GM08714 (cell line): ENCODE data around the gene GGTA1.

Experiments used
- H3K4me3 ChIP-seq: fragments of 200-500 bp; sonication (Bioruptor generic); 2 replicates; pipeline ENCODE4 v1.5.1; 2014; ENCODE audit warnings: mild to moderate bottlenecking, low read length, inconsistent platforms
- ZNF274 ChIP-seq: IDR thresholded peaks from 2 replicates; pipeline ENCODE4 v1.6.1; 2012; ENCODE audit warnings: mild to moderate bottlenecking, low read depth, low read length

GGTA1 gene

GRCh38 chr9:121434969-121435368 is 64.7 kb downstream of the GGTA1 start:
- no peak for TF ChIP-seq ZNF274
- no peak overlapping the region for H3K4me3 ChIP-seq

- H3K4me3 ChIP-seq = no peak overlapping the region
- no peak for TF ChIP-seq ZNF274
These were observed 71.7 kb downstream of the GGTA1 start for GRCh38 chr9:121427899-121428298.

- TF ChIP-seq ZNF274 = no peak
- H3K4me3 ChIP-seq = no peak overlapping the region
These were observed 75.6 kb downstream of the GGTA1 start for GRCh38 chr9:121424024-121424432.

GRCh38 chr9:121411993-121412392 is 87.7 kb downstream of the GGTA1 start:
- no peak overlapping the region for H3K4me3 ChIP-seq
- no peak for TF ChIP-seq ZNF274

GRCh38 chr9:121405899-121406298 is 93.7 kb downstream of the GGTA1 start:
- TF ChIP-seq ZNF274 = no peak
- H3K4me3 ChIP-seq = no peak overlapping the region
